H1 (cell line): ENCODE measurements around the gene PTRH1. TPM values are rescaled to one million over a fixed set of nuclear protein-coding genes. Genes with fewer than 3 reads are reported as not detected.

Experiments used
- CTCF ChIA-PET: fragments of 300-600 bp; sonication (Branson Sonifier 250); formaldehyde crosslinking; loops from one replicate; lab custom pipeline; 2021; ENCODE audit not compliant: partially characterized antibody; lab: Charles Lee
- POLR2A ChIA-PET: fragments of 300-600 bp; sonication (Branson Sonifier 250); formaldehyde crosslinking; loops from one replicate; lab custom pipeline; 2021; ENCODE audit warnings: inconsistent platforms; ENCODE audit not compliant: partially characterized antibody; lab: Charles Lee
- DNase-seq, 2 experiments: peaks; one replicate each; pipeline versions ENCODE4 v3.0.0 to v3.0.0-alpha.2; 2010 to 2022; ENCODE audit warnings: low spot score in 2 of 2, low read depth in 1 of 2, mixed read lengths in 1 of 2
- FAIRE-seq: peaks from 2 replicates; lab custom pipeline; 2011; peaks lifted over from hg19 to GRCh38; lab: Jason Lieb, UNC
- H2AFZ ChIP-seq: 2 replicates; pipeline ENCODE4 v1.8.1; 2012; ENCODE audit warnings: low read length, inconsistent platforms
- H2AK5ac ChIP-seq: 2 replicates; pipeline ENCODE4 v1.6.1; 2013; ENCODE audit warnings: low read depth, low read length
- H2BK120ac ChIP-seq: replicated peaks from 2 replicates; pipeline ENCODE3; 2013; ENCODE audit warnings: low read depth, low read length, inconsistent platforms
- H2BK12ac ChIP-seq: 2 replicates; pipeline ENCODE4 v1.6.1; 2013; ENCODE audit warnings: low read depth, low read length
- H2BK15ac ChIP-seq: 2 replicates; pipeline ENCODE4 v1.6.1; 2013; ENCODE audit warnings: low read length
- H2BK20ac ChIP-seq: 2 replicates; pipeline ENCODE4 v1.6.1; 2013; ENCODE audit warnings: low read length
- H2BK5ac ChIP-seq: 2 replicates; pipeline ENCODE4 v1.6.1; 2013; ENCODE audit warnings: low read depth, low read length
- H3K14ac ChIP-seq: 2 replicates; pipeline ENCODE4 v1.6.1; 2013; ENCODE audit warnings: inconsistent platforms; ENCODE audit not compliant: insufficient read length
- H3K18ac ChIP-seq: 2 replicates; pipeline ENCODE4 v1.6.1; 2013; ENCODE audit warnings: low read length; ENCODE audit errors: extremely low read depth
- H3K23ac ChIP-seq: 2 replicates; pipeline ENCODE4 v1.6.1; 2013; ENCODE audit warnings: inconsistent platforms; ENCODE audit not compliant: insufficient read length
- H3K23me2 ChIP-seq: 2 replicates; pipeline ENCODE4 v1.6.1; 2013; ENCODE audit warnings: low read depth, low read length
- H3K27ac ChIP-seq: 2 replicates; pipeline ENCODE4 v1.6.1; 2011; ENCODE audit warnings: low read depth, low read length, inconsistent platforms
- H3K27me3 ChIP-seq, 4 experiments: replicated peaks in 1 of 4; 1 replicate in 1 of 4; 2 replicates in 3 of 4; pipeline versions ENCODE4 v1.6.1 to v1.8.1; 2011 to 2013; ENCODE audit warnings: low read length in 3 of 4, mild to moderate bottlenecking in 3 of 4, inconsistent platforms in 2 of 4, mixed read lengths in 2 of 4, moderate library complexity in 1 of 4; ENCODE audit not compliant: control insufficient read depth in 3 of 4, insufficient read depth in 3 of 4; ENCODE audit errors: extremely low read depth in 1 of 4
- H3K36me3 ChIP-seq, 4 experiments: 2 replicates each; pipeline versions ENCODE4 v1.6.1 to v1.8.1; 2011 to 2013; ENCODE audit warnings: mild to moderate bottlenecking in 4 of 4, low read length in 3 of 4, moderate library complexity in 2 of 4, control low read depth in 1 of 4, inconsistent platforms in 1 of 4; ENCODE audit not compliant: insufficient read depth in 4 of 4, control insufficient read depth in 2 of 4
- H3K4ac ChIP-seq: replicated peaks from 2 replicates; pipeline ENCODE3; 2013; ENCODE audit warnings: low read length, low read depth, mixed read lengths, inconsistent platforms; ENCODE audit not compliant: insufficient read length
- H3K4me1 ChIP-seq, 4 experiments: replicated peaks in 1 of 4; 1 replicate in 1 of 4; 2 replicates in 3 of 4; pipeline versions ENCODE4 v1.6.1 to v1.8.1; 2011 to 2013; ENCODE audit warnings: low read length in 3 of 4, inconsistent platforms in 2 of 4, mixed read lengths in 1 of 4; ENCODE audit not compliant: insufficient read depth in 4 of 4, control insufficient read depth in 3 of 4
- H3K4me2 ChIP-seq, 2 experiments: 2 replicates each; pipeline versions ENCODE4 v1.6.1 to v1.8.1; 2011 to 2013; ENCODE audit warnings: low read depth in 2 of 2, low read length in 2 of 2, control low read depth in 1 of 2, inconsistent platforms in 1 of 2, mild to moderate bottlenecking in 1 of 2; ENCODE audit not compliant: insufficient read depth in 1 of 2
- H3K4me3 ChIP-seq, 4 experiments: fragments of 200-600, 300-600 bp in 1 of 4; sonication (generic), shearing (Covaris generic), sonication (Bioruptor Twin) in 1 of 4; 2 replicates each; pipeline versions ENCODE4 v1.5.1 to v1.8.1; 2011 to 2016; ENCODE audit warnings: low read length in 4 of 4, low read depth in 3 of 4, control low read depth in 2 of 4, inconsistent platforms in 2 of 4, mild to moderate bottlenecking in 2 of 4, mixed read lengths in 1 of 4, moderate library complexity in 1 of 4; ENCODE audit not compliant: insufficient read depth in 2 of 4; ENCODE audit errors: extremely low read depth in 1 of 4
- H3K56ac ChIP-seq: replicated peaks from 2 replicates; pipeline ENCODE3; 2013; ENCODE audit warnings: low read depth, mild to moderate bottlenecking, mixed read lengths, low read length, inconsistent platforms; ENCODE audit not compliant: insufficient read length
- H3K79me1 ChIP-seq: 2 replicates; pipeline ENCODE4 v1.6.1; 2013; ENCODE audit warnings: low read depth, low read length, control low read depth
- H3K79me2 ChIP-seq, 2 experiments: 2 replicates each; pipeline versions ENCODE4 v1.6.1 to v1.8.1; 2012 to 2013; ENCODE audit warnings: low read length in 2 of 2, mild to moderate bottlenecking in 2 of 2, inconsistent platforms in 1 of 2; ENCODE audit not compliant: insufficient read depth in 2 of 2, control insufficient read depth in 1 of 2
- H3K9ac ChIP-seq, 4 experiments: replicated peaks in 1 of 4; 1 replicate in 1 of 4; 2 replicates in 3 of 4; pipeline versions ENCODE4 v1.6.1 to v1.8.1; 2011 to 2013; ENCODE audit warnings: low read depth in 3 of 4, low read length in 3 of 4, control low read depth in 2 of 4, mild to moderate bottlenecking in 2 of 4, moderate library complexity in 2 of 4, inconsistent platforms in 1 of 4; ENCODE audit errors: extremely low read depth in 1 of 4
- H3K9me3 ChIP-seq, 2 experiments: 2 replicates each; pipeline versions ENCODE4 v1.6.1 to v1.8.1; 2012 to 2013; ENCODE audit warnings: mild to moderate bottlenecking in 2 of 2, moderate library complexity in 2 of 2, control low read depth in 1 of 2, inconsistent platforms in 1 of 2, low read depth in 1 of 2, low read length in 1 of 2, mixed read lengths in 1 of 2; ENCODE audit not compliant: insufficient read depth in 2 of 2
- H4K20me1 ChIP-seq, 2 experiments: replicated peaks in 1 of 2; 2 replicates each; pipeline versions ENCODE3 to v1.8.1; 2011 to 2013; ENCODE audit warnings: inconsistent platforms in 2 of 2, low read length in 2 of 2, mild to moderate bottlenecking in 1 of 2; ENCODE audit not compliant: insufficient read depth in 2 of 2, control insufficient read depth in 1 of 2
- H4K5ac ChIP-seq: 2 replicates; pipeline ENCODE4 v1.6.1; 2013; ENCODE audit warnings: low read length, low read depth, mixed read lengths, inconsistent platforms; ENCODE audit not compliant: insufficient read length
- H4K8ac ChIP-seq: 2 replicates; pipeline ENCODE4 v1.8.0; 2013; ENCODE audit warnings: mild to moderate bottlenecking, moderate library complexity, low read length, inconsistent platforms; ENCODE audit not compliant: insufficient read depth; ENCODE audit errors: extremely low read depth
- H4K91ac ChIP-seq: replicated peaks from 2 replicates; pipeline ENCODE3; 2013; ENCODE audit warnings: low read length, mixed read lengths, inconsistent platforms; ENCODE audit not compliant: insufficient read length
- POU5F1 ChIP-seq: IDR thresholded peaks from 2 replicates; pipeline ENCODE4 v1.6.1; 2011; ENCODE audit warnings: low read depth, mild to moderate bottlenecking, low read length, moderate library complexity
- TEAD4 ChIP-seq: IDR thresholded peaks from 2 replicates; pipeline ENCODE4 v1.6.1; 2012; ENCODE audit warnings: low read depth, low read length, inconsistent platforms, mixed read lengths
- WGBS, 2 experiments: shearing (Covaris generic) in 1 of 2; methylation state at CpG; one replicate each; pipeline versions ENCODE4 v1.1.6 to v1.1.7; 2013 to 2015; ENCODE audit warnings: low lambda C conversion rate in 2 of 2, mixed read lengths in 2 of 2, inconsistent platforms in 1 of 2, low coverage in 1 of 2, missing lambda C conversion rate in 1 of 2; ENCODE audit not compliant: insufficient replicate concordance in 2 of 2, insufficient coverage in 1 of 2, insufficient read length in 1 of 2; ENCODE audit errors: extremely low coverage in 1 of 2, missing lambda C conversion rate in 1 of 2; 5-methylcytosine and 5-hydroxymethylcytosine counted together
- polyA plus RNA-seq, 7 experiments: library from polyadenylated mRNA; depleted of rRNA in 3 of 7; stranded (reverse) in 5 of 7; unstranded in 2 of 7; fragments of >200 nt in 5 of 7; fragments of 200-250 nt in 2 of 7; gene quantifications; 1 replicate in 5 of 7; 2 replicates in 1 of 7; 4 replicates in 1 of 7; pipeline versions ENCODE4 v1.2.1 to v1.2.3, GENCODE V29; 2011 to 2013; ENCODE audit warnings: missing spikeins in 2 of 7, mixed read lengths in 2 of 7
- total RNA-seq: library from RNA; stranded (reverse); fragmentation: NEBNext Ultra II Directional; extraction: Animal tissue kit (Norgen Biotek cat#: 25700); gene quantifications from 2 replicates; pipeline ENCODE4 v1.2.1, GENCODE V29; 2021

Gene PTRH1
- total and polyA plus RNA-seq, 2 of the 8 experiments (the other 6 are each of a cell fraction or from before 2014, with no cell fraction given), result 11.1 to 19.8 TPM

DNA sequence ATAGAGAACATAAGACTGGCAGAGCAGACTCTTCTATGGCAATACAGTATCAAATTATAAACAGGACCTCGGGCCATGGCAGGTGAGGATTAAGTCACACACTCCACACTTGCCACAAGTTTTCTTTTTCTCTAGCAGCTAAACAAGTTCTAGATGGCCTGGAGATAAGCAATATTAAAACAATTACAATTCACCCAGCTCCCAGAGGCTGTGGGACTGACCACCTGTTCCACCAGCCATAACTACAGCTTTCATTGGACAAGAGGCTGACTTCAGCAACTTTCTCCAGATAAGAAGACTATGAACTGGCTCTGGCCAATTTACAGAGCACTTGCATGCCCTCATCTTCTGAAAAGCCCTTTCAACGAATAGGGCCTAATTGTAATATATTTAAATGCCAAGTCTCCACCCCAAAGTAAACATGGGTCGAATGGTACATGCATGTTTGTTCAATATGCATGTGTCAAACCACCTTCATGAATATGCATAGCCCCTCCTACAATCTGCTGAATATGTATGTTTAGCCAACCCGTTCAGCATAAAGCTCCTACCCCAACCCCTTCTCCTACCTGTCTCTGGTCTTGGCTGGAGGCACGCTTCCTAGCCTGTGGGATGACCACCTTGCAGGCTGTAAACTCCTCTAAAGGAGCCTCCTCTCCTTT lies 14.7 kb downstream of the PTRH1 start:
- H4K20me1 ChIP-seq, result no peaks in the 10 kb centered on the region
- no peak overlapping the region for H3K27ac ChIP-seq
- H4K91ac ChIP-seq, result no peak overlapping the region
- H2AFZ ChIP-seq, result no peak overlapping the region
- ChIA-PET CTCF (interaction anchor here (0.9 to 1.5 kb wide), 5 partner anchors 10 to 209 kb away, joined by 3 to 5 read pairs (median 4); partner anchors contain the start of gene TOR2A), POLR2A (interaction anchor here (0.8 to 2.0 kb wide), 3 partner anchors 11 to 221 kb away, joined by 3 to 9 read pairs (median 3); partner anchors contain the start of genes PTRH1 and TTC16)
- H3K23me2 ChIP-seq, result 0 out of 2 replicates have a peak, but pooled peaks cover 1% of the 10 kb centered on the region
- no peak overlapping the region for H2AK5ac ChIP-seq
- no peaks in the 10 kb centered on the region for H3K9me3 ChIP-seq
- no peak overlapping the region for H3K23ac ChIP-seq
- H3K56ac ChIP-seq, result no peak overlapping the region
- no peaks in the 10 kb centered on the region; a peak in 2 of 7 replicates for H3K27me3 ChIP-seq
- no peak overlapping the region for H4K8ac ChIP-seq
- H3K4me1 ChIP-seq, result peaks cover 0 to 3% (median 1%) of the 10 kb centered on the region in 4 experiments; a peak in 4 of 7 replicates
- no peak overlapping the region for H2BK5ac ChIP-seq
- DNase-seq (no peak), FAIRE-seq (no peak)
- no peaks in the 10 kb centered on the region for H3K79me1 ChIP-seq
- 83% methylated on average over 5 of the region's 5 CpGs; no CpG with 5 or more reads in 1 of the 2 experiments for WGBS, 2 experiments
- no peaks in the 10 kb centered on the region for H3K79me2 ChIP-seq
- no peak overlapping the region for H3K18ac ChIP-seq
- H3K4me3 ChIP-seq, result no peak overlapping the region
- H3K36me3 ChIP-seq, result no peaks in the 10 kb centered on the region
- H2BK15ac ChIP-seq, result no peak overlapping the region
- TF ChIP-seq POU5F1, result peak; percentile 62; the same call in 1 of the 2 replicates
- no peak for TF ChIP-seq TEAD4
- no peak overlapping the region for H4K5ac ChIP-seq
- no peak overlapping the region for H2BK12ac ChIP-seq
- no peak overlapping the region; a peak in 2 of 7 replicates for H3K9ac ChIP-seq
- H2BK20ac ChIP-seq, result no peak overlapping the region
- H3K4ac ChIP-seq, result no peak overlapping the region
- no peak overlapping the region for H3K14ac ChIP-seq
- no peak overlapping the region for H3K4me2 ChIP-seq
- H2BK120ac ChIP-seq, result no peak overlapping the region
